ENCODE measurements around the gene POU6F2.

Gene POU6F2

DNA sequence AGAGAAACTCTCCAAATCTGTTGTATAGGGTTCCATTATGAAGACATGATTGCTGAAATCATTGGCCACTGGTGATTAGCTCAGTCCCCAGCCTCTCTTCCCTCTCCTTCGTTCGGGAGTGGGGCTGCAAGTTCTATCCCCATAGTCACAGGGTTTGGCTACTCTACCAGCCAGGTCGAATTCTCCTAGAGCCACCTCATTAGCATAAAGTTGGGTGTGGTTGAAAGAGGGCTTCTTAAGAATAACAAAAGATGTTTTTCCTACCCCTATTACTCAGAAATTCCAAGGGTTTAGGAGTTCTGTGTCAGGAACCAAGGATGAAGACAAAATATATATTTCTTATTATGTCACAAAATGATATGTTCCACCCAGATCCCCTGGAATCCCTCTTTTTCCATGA lies 422.3 kb downstream of the POU6F2 start:
- DNase-seq (ENCODE audit: low read depth in 2 of 2) = no peak

DNA sequence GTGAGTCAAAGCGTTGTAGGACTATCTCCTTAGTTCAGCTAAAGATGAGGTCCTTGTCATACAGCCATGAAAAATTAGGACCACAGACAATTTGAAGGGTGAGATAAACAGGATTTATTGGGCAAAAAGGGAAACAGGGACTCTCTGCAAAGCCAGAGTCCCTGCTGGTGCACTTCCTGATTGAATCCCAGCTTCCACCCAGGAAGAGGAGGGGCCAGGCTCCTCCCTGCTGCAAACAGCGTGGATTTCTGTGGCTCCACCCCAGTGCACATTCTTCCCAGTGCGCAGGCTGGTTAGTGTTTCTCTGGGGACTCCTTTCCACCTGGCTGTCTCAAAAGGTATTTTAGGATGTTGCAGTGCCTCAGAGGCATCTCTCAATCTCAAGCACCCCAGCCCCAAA lies 423.1 kb downstream of the POU6F2 start:
- DNase-seq (ENCODE audit: low read depth in 2 of 2) = no peak

DNA sequence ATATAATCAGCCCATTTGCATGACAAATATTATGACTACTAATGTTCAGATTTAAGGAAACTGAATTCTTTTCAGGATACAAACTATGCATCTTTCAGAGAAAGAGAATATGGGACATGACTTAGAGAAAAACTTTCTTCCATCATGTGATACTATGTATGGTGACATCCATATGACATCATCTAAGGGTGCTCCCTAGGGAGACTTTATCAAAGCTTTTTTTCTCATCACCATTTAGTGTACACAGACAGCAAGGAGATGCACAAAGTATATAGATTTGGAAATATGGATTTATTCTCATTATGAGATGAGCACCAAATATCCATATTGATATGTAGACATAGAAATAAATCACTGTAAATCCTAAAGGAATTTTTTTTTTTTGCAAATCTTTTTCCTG lies 424.3 kb downstream of the POU6F2 start:
- DNase-seq (ENCODE audit: low read depth in 2 of 2) = no peak

DNA sequence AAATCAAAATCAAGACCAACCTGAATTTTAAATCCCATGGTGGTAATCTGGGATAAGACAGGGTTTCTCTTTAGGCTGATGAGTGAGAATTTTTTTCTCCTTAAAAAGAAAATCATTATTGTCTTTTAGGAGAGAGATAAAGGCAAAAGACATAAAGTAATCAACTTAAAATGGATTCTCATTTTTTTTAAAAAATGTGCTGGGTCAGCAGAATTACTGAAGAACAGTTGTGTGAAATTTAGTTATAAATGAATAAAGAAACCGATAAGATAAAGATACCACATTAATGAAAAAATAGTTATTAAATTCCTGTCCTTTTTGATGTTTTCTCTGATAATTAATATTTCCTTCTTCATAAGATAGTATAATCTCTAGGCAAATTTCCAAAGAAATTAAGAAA lies 427.2 kb downstream of the POU6F2 start:
- DNase-seq (ENCODE audit: low read depth in 2 of 2) = no peak

DNA sequence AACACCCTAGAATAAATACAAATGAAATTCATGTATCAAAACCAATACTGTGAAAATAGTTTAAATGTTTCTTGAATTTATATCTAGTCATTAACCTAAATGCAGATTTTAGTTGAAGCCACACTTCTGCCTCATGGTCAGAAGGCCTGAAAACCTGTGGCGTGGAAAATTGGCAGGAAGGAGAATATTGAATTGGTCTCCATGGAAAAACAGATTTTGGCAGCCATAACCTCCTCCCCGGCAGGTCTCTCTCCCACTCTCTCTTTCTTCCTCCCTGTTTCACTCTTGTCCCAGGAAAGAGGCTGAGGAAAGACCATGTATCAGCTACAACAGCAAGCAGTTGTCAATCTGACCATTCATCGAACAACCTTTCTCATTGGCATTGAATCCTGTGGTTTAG lies 427.9 kb downstream of the POU6F2 start:
- no peak for DNase-seq (ENCODE audit: low read depth in 2 of 2)

DNA sequence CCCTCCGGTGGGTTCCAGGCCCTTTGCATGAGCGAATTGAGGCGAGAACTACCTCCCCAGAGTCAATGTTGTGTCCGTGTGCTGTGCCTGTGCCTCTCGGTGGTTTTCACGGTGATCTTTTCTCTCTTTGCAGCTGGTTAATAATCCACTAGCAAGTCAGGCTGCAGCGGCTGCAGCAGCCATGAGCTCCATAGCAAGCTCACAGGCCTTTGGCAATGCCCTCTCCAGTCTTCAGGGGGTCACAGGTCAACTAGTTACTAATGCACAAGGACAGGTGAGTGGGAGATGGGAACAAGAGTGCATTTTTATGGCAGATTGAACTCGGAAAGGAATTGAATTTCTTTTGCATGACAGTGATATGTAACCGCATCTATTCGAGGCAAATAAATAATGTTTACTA lies 428.8 kb downstream of the POU6F2 start:
- no peak for DNase-seq (ENCODE audit: low read depth in 2 of 2)

DNA sequence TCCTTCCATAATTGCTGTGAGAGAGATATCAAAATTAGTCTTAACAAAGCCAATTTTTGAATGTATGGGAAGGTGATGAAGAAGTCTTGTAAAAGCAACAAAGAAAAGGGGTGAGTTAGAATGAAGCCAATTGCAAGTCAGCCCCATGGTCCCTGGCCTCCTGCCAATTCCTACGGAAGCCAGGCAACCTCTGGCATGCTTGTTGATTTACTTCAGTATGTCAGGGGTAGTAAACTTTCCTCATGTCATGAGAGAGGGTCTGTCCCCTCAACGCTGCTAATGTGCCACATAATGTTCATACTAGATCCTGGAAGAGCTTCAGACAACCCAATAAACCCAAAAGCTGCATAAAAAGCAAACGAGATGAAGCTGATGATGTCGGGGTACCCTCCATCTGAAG lies 429.4 kb downstream of the POU6F2 start:
- no peak for DNase-seq (ENCODE audit: low read depth in 2 of 2)

DNA sequence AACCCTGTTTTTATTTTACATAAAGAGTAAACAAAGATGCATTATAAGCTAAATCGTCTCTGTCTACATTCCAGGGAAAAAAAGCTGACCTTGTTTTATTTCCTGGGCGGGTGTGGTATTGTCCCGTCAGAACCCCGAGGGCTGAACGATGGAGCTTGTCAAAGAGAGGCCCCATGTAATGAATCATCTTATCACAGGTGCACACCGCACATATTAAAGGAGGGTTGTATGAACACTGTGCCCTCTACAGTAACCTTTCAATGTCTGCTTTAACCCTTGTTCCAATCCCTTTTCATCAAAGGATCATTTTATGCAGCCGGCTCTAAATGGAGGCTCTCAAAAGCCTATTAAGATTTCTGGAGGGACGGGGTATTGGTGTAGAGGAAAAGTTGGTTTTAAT lies 430.0 kb downstream of the POU6F2 start:
- DNase-seq (ENCODE audit: low read depth in 2 of 2) = no peak

DNA sequence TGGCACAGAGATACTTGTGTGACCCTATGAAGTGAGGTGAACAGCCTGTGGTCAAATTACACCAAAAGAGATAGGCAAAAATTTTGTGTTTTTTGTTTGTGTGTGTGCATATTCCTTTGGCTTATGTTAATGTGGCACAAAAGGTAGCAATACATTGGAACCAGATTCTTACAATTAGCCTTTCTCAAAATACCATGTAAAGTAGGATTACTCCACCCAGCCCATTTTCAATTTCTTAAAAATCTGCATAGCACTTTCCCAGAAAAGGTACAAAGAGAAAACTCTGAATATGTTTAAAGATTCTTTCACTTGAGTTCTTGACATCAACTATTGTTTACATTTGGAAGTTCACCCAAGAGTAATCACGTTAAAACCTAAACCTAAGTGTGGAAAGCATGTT lies 431.2 kb downstream of the POU6F2 start:
- no peak for DNase-seq (ENCODE audit: low read depth in 2 of 2)

DNA sequence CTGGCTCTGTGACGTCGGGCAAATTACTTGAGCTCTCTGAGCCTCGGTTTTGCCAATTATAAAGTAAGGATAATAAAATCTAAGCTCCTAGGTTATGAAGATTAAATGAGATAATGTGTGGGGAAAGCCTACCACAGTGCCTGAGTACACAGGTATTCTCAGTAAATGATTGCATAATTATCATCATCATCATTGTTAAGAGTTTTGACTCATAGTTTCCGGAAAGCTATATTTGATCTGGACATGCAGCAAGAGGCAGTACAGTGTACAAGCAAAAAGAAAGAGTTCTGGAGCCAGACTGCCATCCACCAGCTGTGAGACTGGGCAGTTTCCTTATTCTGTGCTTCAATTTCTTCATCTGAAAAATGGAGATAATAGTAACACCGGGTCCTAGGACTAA lies 432.9 kb downstream of the POU6F2 start:
- DNase-seq (ENCODE audit: low read depth in 2 of 2) = no peak

DNA sequence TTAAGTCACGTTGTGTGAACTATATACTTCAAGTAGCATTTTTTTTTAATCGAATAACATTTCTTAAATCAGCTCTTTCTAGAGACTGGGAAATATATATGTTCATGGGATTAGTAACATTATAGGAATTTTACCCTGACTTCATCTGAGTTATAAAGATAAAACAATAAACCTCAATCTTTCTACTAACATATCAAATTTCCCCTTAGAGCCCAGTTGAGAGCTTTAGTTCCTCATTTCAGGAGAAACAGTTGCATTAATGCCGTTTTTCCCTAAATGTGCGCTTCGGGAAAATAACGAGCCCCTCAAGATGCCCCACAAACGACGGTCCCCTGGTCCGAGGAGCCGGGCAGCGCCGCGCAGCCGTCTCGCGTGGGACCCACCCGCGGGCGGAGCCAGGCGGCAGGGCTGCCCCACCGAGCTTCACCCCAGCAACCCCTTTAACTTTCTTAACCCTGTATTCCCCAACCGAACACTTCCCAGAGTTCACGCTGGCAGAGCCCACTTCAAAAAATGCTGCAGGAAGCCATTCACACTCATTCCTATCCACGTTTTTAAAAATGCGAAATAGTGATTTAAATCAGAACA lies 436.0 kb downstream of the POU6F2 start:
- DNase-seq (ENCODE audit: low read depth in 2 of 2) = no peak

DNA sequence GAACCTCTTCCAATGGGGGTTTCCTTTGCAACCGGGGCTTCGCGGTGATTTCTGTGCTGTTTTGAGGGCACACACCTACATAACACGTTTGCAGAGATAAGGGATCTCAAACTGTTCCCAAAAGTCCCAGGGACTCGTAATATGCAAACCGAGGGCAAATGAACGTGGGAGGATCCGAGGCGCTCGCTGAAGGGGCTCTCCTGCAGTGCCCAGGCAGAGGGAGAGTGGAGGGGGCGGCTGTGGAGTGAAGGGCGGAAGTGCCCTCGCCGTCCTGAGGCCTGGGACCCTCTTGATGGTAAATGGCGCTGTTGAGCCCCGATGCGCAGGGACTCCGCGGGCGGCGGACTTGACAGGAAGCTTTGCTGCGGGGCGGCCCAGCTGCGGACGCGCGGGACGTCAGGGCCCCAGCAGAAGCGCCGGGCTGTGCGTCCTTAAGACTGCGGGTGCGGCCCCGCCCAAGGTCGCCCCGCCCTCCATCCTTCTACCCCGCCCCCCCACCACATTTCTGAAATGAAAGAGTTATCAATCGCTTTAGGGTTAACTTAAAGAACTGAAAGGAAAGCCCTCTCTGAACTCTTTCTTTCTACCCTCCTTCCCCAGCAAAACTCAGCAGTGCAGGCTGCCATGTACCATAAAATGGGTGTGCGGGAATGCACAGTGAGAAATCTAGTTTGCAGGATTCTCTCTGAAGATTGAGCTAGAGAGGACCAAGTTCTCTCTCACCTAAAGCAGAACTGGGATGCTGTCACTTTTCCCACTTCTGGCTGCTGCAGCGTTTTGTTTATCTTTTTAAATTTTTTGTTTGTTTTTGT lies 436.7 kb downstream of the POU6F2 start:
- peak in 1 of 2 donors; percentile 5 for DNase-seq (ENCODE audit: low read depth in 2 of 2)

DNA sequence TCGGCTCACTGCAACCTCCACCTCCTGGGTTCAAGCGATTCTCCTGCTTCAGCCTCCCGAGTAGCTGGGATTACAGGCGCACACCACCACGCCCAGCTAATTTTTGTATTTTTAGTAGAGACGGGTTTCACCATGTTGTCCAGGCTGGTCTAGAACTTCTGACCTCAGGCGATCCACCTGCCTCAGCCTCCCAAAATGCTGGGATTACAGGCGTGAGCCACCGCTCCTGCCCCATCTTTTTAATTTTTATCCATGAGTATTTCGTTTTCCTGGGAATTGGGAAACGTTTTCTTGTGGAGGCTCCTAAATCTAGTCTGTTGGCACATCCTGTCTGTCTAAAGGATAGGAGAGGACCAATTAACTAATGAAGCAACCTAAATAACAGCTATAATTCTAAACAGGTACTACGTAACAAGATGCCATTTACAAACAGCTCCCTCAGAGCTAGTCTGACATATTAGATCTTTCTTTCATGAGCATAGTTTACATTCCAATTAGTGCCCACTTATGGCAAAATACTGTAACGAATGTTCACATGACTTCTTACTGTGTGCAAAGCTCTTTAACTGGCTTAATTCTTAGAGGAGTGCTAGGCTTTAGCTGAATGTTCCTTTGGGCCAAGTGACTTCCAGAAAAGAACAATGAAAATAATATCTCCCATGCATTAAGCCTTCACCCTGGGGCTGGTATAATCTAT lies 437.5 kb downstream of the POU6F2 start:
- no peak for DNase-seq (ENCODE audit: low read depth in 2 of 2)

DNA sequence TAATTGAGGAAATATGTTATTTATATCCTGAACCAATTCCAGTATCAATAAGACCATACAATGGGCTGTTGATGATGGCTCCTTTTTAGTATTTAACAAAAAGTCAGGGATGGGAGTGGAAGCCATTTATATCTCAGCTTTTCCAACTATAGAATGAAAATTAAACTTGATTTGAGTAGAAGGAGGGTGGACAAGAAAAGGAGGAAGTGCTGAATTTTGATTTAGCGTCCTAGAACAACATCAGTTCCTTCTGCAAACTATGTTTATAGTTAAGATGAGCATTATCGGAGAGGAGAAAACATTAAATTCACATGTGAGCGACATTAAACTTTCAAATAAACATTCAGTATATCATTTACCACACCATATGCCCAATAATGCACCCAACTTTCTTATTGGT lies 439.2 kb downstream of the POU6F2 start:
- DNase-seq (ENCODE audit: low read depth in 2 of 2) = no peak

DNA sequence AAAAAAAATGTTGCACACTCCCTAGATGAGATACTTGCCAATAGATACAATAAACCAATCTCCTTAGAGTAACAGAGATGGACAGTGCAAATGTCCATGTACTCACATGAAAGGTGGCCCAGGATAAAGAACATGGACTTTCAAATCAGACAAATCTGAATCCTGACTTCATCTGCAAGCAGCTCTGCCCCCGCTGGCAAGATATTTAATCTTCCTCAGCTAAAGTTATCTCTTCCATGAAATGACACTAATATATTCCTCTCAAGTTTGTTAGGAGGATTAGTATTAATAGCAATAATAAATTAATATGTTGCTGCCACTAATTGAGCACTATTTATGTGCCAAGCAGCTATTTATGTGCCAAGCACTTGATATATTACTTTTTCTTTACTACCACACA lies 439.9 kb downstream of the POU6F2 start:
- no peak for DNase-seq (ENCODE audit: low read depth in 2 of 2)

DNA sequence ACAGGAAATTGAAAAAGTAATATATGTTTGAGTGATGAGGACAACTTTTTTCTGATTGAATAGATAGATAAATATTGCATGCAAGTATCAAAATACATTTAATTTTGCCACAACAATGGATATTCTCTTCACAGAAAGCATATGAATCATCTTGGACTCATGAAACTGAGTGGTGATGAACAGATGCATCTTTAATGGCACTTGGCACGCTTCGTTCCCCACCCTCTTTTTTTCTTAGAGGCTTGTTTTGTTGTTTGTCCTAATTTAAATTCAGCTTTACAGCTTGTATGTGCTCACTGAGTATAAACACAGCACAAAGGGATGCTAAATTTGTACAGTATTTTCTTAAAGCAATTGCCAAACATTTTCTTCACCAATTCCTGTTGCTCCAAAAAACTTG lies 443.5 kb downstream of the POU6F2 start:
- DNase-seq (ENCODE audit: low read depth in 2 of 2) = no peak

DNA sequence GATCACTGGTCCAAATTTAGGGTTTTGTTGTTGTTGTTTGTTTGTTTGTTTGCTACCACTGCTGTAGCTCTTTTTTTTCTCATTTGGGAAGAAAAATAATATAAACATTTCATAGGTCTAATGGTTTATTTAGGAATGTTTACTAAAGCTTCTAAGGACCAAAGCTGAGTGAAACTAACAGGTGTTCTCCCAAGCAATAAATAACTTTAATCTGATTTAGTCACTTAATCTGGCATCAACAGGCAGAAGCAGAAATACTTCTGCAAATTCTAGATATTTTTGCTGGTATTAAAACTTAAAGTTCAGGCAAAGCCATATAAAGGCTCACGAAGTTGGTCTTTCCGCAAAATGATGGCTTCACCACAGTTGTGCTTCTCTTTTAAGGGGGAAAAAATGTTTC lies 444.0 kb downstream of the POU6F2 start:
- DNase-seq (ENCODE audit: low read depth in 2 of 2) = no peak

DNA sequence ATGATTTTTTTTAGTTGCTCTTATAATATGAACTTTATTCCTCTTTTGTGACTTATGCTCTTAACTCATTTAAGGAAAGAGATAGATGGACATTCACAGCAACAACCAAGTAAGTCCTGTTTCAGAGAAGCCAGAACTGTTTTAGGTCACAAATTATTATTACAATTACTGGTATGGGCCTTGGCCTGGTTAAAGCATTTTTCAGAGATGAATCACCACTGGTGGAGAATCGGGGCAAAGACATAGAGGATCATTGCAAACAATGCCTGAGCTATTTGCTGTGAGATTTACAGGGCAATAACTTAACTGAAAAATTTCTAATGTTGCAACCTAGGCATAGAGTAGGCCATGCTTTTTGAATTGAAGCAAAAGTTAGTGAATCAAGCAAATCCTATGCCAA lies 450.5 kb downstream of the POU6F2 start:
- no peak for DNase-seq (ENCODE audit: low read depth in 2 of 2)

DNA sequence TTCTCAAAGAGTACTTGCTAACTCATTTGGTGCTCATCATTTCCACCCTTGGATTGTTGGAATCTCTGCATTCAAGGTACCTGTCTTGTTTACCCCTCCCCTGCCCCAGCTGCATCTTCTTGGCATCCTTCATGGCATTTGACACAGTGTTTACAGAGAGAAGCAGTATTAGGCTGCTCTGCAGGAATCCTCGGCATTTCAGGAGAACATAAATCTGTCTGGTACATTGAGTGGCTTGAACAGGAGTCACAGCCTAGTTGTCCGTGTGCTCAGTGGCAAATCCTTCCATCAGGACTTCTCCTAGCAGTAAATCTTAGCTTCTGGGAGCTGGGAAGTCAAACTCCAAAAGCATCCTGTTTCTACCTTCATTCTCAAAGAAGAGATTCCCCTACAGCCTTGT lies 451.7 kb downstream of the POU6F2 start:
- DNase-seq (ENCODE audit: low read depth in 2 of 2) = no peak

DNA sequence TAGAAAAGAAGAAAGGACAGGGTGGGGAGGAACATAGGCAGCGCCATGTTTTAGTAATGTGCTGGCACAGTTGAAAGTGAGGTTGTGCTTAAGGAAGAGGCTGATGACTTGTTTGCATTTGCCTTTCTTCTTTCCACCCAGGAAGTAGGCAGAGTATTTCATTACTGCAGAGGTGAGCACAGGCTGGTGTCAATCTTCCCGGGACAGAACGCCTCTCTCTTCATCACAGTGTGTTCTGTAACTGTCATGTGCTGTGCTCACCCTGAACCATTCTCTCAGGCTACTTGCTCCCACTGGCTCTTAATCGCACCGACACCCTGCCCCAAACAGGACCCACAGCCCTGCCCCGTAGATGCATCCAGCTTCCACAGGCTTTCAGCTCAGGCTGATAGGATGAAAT lies 452.7 kb downstream of the POU6F2 start:
- DNase-seq (ENCODE audit: low read depth in 2 of 2) = no peak

DNA sequence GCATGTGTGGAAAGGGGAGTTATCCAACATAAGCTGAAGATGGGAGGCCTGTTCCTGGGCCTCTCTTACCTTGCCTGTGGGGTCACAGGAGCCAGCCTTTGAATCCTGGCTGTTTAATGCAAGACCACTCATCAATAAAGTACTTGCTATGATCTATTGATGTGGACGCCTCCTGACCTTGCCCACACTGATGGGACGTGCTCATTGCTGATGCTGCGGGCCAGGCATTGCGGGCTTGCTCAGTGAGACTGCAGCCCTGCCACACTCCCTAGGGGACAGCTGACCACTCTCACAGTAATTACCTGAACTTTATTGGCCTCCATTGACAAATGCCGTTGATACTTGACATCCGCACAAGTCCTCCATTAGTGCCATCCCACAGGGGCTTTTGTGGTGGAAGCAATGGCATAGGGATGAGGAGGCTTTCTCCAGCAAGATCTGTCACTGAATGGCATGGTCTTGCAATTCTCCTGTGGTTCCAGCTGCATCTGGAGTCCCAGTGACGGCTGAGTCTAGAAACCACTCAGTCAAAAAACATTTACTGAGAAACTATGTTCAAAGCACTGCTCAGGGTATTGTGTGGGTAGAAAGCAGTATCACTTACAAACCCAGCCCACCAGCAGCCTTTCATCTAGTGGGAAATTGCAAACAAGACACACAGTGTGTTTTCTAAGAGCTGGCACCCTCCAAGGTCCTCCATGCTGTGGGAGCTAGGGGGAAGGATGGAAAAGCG lies 453.4 kb downstream of the POU6F2 start:
- no peak for DNase-seq (ENCODE audit: low read depth in 2 of 2)

DNA sequence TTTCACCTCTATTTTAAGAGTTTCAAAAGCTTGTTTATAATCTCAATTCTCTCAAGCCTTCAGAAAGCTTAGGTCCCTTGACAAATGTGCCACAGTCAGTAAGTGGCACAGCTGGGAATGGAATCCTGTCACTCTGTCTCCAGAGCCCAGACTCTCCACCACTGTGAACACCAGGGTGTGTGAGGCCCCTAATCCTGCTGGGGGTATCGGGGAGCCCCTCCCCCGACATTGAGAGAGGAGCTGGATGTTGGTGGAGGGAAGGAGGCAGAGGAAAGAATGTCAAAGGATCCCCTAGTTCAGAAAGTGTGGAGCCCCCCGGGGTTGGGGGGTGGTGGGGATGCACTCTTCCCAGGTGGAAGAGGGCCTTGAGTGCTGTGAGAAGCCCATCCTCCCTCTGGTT lies 454.7 kb downstream of the POU6F2 start:
- no peak for DNase-seq (ENCODE audit: low read depth in 2 of 2)
